Ishikawa (cell line): ENCODE measurements around the gene CDK19.

Experiments
- EP300 ChIP-seq: IDR thresholded peaks from 2 replicates; pipeline ENCODE4 v1.6.1; 2012; ENCODE audit warnings: borderline replicate concordance
- RAD21 ChIP-seq: IDR thresholded peaks from 2 replicates; pipeline ENCODE4 v1.6.1; 2012; ENCODE audit warnings: low read depth

DNA sequence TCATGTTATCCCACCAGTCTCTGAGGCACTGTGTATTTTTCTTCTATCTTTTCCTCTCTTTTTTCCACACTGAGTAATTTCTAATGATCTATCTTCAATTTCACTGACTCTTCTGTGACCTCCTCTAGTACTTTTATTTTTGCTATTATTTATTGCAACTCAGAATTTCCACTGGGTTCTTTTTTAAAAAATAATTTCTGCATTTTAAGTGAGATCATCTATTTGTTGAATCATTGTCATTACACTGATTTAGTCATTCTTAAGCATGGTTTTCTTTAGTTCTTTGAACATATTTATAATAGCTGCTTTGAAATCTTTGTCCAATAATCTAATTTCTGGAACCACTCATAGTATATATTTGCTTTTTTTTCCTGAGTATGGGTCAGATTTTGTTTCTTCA lies 242.1 kb downstream of the CDK19 start:
- no peak for TF ChIP-seq RAD21
- no peak for TF ChIP-seq EP300
